ENCODE data around the gene KRTAP1-1. TPM values are rescaled to one million over a fixed set of nuclear protein-coding genes. Genes with fewer than 3 reads are reported as not detected.
"Not testable (repeated sequence)": the region's sequence is repeated elsewhere in the genome, so short reads cannot be mapped to it uniquely, and the experiment has no call there.

Gene KRTAP1-1
- total and polyA plus RNA-seq, 2 donors, result not detected

DNA sequence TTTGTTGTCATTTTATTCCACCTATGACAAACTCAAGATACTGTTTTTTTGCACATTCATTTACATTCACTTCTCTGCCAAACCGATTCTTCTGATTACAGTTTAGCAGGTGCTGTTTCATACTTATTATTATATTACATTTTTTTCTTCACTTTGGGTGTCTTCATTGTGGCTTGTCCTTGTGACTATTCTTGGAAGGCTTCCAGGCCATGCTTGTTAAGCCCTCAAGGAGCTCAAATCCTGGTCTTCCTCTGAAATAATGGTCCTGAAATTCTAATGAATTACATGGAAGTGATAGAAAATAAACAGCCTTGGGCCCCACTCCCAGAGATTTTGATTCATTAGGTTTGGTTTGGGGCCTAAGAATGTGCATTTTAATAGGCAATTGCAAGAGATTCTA, 23.1 kb upstream of the KRTAP1-1 start:
- Histone ChIP-seq H3K4me3 (ENCODE audit: low read depth, low read length) (no peak overlapping the region), H3K4me1 (ENCODE audit: insufficient read depth) (no peaks in the 10 kb centered on the region), H3K27ac (ENCODE audit: low read depth) (no peak overlapping the region), H3K36me3 (ENCODE audit: insufficient read depth) (no peaks in the 10 kb centered on the region)
- 85% methylated on average over 1 of the region's 1 CpG for WGBS
- no peak for DNase-seq (ENCODE audit: extremely low spot score)

DNA sequence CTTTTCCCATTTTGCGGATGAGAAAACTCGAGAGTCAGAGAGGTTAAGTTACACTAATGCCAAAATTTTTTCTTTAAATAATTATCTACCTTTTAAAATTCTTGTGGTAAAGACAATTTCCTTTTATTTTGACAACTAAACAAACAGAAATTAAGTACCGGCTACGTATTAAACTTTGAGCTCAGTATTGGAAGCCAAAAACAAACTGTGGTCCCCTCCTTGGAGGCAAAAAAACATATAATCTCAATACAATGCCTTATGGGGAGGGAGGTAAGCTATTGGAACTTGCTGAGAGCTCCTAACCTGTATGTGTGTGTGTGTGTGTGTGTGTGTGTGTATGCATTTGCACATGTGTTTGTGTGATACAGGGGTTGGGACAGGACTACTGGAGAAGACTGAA, 22.2 kb upstream of the KRTAP1-1 start:
- 71% methylated on average over 4 of the region's 4 CpGs for WGBS
- H3K4me1 ChIP-seq (ENCODE audit: insufficient read depth), result no peaks in the 10 kb centered on the region
- no peak for DNase-seq (ENCODE audit: extremely low spot score)
- no peaks in the 10 kb centered on the region for H3K36me3 ChIP-seq (ENCODE audit: insufficient read depth)
- no peak overlapping the region for H3K4me3 ChIP-seq (ENCODE audit: low read depth, low read length)
- H3K27ac ChIP-seq (ENCODE audit: low read depth), result no peak overlapping the region

DNA sequence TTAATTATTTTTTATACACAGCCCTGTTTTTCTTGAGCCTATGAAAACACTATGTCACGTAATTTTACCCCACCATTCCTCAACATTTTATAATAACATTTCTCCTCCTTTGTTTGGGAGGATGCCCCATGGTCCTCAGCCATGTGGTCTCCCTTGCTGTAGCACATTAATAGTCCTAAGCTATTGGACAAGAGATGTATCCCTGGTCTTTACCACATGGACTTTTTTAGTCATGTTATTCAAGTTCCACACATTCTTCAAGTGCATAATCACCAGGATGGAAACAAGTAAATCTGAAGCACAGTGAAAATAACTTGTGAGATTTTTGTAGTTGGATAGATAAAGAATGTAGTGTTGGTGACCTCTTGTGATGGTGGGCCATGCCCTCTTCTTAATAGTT, 20.7 kb upstream of the KRTAP1-1 start:
- WGBS, result 65% methylated on average over 1 of the region's 1 CpG
- Histone ChIP-seq H3K36me3 (ENCODE audit: insufficient read depth) (no peaks in the 10 kb centered on the region), H3K27ac (ENCODE audit: low read depth) (no peak overlapping the region), H3K4me1 (ENCODE audit: insufficient read depth) (no peaks in the 10 kb centered on the region), H3K4me3 (ENCODE audit: low read depth, low read length) (no peak overlapping the region)
- no peak for DNase-seq (ENCODE audit: extremely low spot score)

DNA sequence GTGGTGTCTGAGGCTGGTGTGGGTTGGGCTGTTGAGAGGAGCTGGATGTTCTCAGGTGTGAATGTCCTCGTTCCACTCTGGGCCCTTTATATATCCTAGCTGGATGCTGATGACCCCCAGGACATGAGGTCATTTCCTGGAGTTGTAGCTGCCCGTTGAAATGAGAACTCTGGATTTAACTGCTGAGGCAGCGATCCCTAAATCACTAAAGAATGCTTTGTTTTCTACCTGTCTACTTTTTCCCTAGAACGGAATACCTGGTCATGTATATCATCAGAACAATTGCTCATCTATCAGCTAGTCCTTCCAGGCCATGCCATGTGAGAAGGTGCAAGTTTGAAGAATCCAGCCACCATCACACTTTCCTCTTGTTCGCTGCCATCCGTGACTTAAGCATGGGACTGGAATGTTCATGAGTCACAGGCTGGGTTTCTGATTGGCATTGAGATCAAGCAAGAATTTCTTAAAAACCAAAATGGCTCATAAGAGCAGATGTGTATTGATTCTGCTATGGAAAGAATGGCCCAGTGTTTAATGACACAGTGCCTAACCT, 18.9 kb upstream of the KRTAP1-1 start, which contains the start of gene KRTAP2-3:
TSS of gene KRTAP2-3 (minus strand) at position 63 of the 553 bp plus-strand sequence. CDS start 64 bp downstream, outside the sequence.
- 66% methylated on average over 6 of the region's 6 CpGs for WGBS
- no peaks in the 10 kb centered on the region for H3K4me1 ChIP-seq (ENCODE audit: insufficient read depth)
- H3K36me3 ChIP-seq (ENCODE audit: insufficient read depth), result no peaks in the 10 kb centered on the region
- H3K4me3 ChIP-seq (ENCODE audit: low read depth, low read length), result no peak within 1 kb of the TSS
- no peak within 1 kb of the TSS for H3K27ac ChIP-seq (ENCODE audit: low read depth)
- DNase-seq (ENCODE audit: extremely low spot score), result no peak

DNA sequence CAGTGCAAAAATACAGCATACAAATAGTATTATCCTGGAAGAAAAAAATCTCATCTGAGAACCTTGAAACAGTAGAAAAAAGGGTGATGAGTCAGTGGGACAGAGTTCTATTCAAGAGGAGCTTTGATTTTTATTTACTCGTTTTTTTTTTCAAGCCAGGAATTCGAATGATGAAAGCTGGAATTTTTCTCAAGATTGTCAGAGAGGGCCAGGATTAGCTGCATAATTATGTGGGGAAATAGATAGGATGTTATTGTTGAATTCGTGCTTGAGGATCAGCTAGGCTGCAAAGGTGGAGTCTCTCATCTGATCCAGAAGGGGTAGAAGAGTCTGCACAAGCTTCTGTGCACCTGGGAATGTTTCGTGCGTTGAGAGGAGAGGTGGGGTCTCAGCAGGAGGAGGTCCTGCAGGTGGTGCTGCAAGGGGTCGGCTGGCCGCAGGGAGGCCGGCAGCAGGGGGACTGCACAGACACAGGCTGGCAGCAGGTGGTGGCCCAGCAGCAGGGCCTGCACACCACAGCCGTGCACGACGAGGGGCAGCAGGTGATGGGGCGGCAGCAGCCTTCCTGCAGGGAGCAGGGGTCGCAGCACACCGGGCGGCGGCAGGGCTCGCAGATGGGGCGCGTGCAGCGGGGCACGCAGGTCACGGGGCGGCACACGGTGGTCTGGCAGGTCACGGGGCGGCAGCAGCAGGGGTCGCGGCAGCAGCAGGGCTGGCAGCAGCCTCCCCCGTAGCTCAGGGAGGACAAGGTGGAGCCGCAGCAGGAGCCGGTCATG, 18.2 kb upstream of the KRTAP1-1 start:
- DNase-seq (ENCODE audit: extremely low spot score); H3K4me3 ChIP-seq (ENCODE audit: low read depth, low read length); H3K4me1 ChIP-seq (ENCODE audit: insufficient read depth); H3K27ac ChIP-seq (ENCODE audit: low read depth); H3K36me3 ChIP-seq (ENCODE audit: insufficient read depth): not testable (repeated sequence)
- WGBS, result 22% methylated on average over 11 of the region's 31 CpGs

DNA sequence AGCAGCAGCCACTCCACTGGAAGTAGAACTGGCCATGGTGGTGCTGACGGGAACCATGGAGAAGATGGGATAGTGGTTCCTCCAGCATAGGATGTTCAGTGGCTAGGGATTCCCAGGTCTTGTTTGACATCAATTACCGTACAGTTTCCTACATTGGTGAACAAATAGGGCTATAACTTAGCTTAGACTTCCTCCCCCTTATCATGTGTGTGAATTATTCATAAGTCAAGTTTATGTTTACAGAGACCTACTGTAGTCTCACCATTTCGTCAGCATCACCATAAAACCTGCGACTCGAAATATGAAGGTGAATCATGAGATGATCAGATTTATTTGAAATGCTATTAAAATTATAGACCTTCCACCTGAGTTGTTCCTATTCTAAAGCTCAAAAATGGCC, 17.5 kb upstream of the KRTAP1-1 start:
- no peak for DNase-seq (ENCODE audit: extremely low spot score)
- H3K4me1 ChIP-seq (ENCODE audit: insufficient read depth), result no peaks in the 10 kb centered on the region
- H3K4me3 ChIP-seq (ENCODE audit: low read depth, low read length), result no peak overlapping the region
- H3K27ac ChIP-seq (ENCODE audit: low read depth), result no peak overlapping the region
- 81% methylated on average over 5 of the region's 5 CpGs for WGBS
- H3K36me3 ChIP-seq (ENCODE audit: insufficient read depth), result no peaks in the 10 kb centered on the region

DNA sequence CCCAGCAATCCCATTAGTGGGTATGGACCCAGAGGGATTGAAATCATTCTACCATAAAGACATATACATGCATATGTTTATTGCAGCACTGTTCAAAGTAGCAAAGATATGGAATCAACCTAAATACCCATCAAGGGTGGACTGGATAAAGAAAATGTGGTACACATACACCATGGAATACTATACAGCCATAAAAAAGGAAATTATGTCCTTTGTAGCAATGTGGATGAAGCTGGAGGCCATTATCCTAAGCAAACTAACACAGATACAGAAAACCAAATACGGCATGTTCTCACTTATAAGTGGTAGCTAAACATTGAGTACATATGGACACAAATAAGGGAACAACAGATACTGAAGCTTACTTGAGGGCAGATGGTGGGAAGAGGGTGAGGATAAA, 16.3 kb upstream of the KRTAP1-1 start:
- H3K27ac ChIP-seq (ENCODE audit: low read depth), result no peak overlapping the region
- no peak overlapping the region for H3K4me3 ChIP-seq (ENCODE audit: low read depth, low read length)
- no peaks in the 10 kb centered on the region for H3K4me1 ChIP-seq (ENCODE audit: insufficient read depth)
- no peak for DNase-seq (ENCODE audit: extremely low spot score)
- no peaks in the 10 kb centered on the region for H3K36me3 ChIP-seq (ENCODE audit: insufficient read depth)
- 96% methylated on average over 1 of the region's 1 CpG for WGBS

DNA sequence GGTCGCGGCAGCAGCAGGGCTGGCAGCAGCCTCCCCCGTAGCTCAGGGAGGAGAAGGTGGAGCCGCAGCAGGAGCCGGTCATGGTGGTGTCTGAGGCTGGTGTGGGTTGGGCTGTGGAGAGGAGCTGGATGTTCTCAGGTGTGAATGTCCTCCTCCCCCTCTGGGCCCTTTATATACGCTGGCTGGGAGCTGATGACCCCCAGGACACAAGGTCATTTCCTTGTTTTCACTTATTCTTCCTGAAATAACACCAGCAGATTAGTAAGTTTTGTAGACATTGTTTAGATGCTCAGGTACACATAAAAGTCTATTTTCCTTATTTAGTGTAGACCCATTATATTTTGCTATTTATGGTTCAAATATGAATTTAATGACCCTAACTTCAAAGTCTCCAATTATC, 13.9 kb upstream of the KRTAP1-1 start, which contains the start of gene KRTAP2-2:
TSS of gene KRTAP2-2 (minus strand) at position 101 of the 400 bp plus-strand sequence. CDS start at position 82, 19 bp downstream.
- DNase-seq (ENCODE audit: extremely low spot score); H3K27ac ChIP-seq (ENCODE audit: low read depth); H3K4me3 ChIP-seq (ENCODE audit: low read depth, low read length); H3K36me3 ChIP-seq (ENCODE audit: insufficient read depth); H3K4me1 ChIP-seq (ENCODE audit: insufficient read depth): not testable (repeated sequence)
- WGBS, result 60% methylated on average over 1 of the region's 6 CpGs

DNA sequence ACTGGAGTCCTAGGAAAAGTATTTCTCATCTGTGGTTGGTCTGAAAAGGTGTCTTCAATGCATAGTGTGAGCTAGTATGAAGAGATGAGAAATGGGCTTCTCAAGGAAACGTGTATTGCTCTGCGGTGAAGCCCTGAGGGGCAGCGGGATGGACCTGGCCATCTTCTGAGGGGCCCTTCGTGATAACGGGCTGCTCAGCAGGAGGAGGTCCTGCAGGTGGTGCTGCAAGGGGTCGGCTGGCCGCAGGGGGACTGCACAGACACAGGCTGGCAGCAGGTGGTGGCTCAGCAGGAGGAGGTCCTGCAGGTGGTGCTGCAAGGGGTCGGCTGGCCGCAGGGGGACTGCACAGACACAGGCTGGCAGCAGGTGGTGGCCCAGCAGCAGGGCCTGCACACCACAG, 13.3 kb upstream of the KRTAP1-1 start:
- not testable (repeated sequence) for DNase-seq (ENCODE audit: extremely low spot score); H3K4me1 ChIP-seq (ENCODE audit: insufficient read depth); H3K27ac ChIP-seq (ENCODE audit: low read depth); H3K4me3 ChIP-seq (ENCODE audit: low read depth, low read length); H3K36me3 ChIP-seq (ENCODE audit: insufficient read depth)
- 81% methylated on average over 9 of the region's 9 CpGs for WGBS

DNA sequence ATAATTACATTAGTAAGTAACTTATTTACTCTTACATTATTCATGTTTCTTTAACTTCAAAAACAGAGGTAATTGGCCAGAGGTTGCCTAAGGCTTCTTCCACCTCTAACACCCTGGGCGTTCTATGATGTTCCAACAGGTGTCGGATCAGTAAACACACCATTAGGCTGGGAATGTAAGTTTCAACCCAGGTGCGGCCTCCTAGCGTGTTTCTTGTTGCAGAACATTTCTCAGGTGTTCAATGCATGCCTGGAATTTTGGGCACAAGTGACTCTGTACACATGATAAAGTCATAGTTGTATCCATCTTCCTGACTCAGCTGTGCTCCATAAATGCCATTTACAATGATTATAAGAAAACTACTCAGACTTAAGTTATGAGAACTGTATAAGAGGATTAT, 12.8 kb upstream of the KRTAP1-1 start:
- Histone ChIP-seq H3K4me3 (ENCODE audit: low read depth, low read length) (no peak overlapping the region), H3K27ac (ENCODE audit: low read depth) (no peak overlapping the region), H3K4me1 (ENCODE audit: insufficient read depth) (no peaks in the 10 kb centered on the region), H3K36me3 (ENCODE audit: insufficient read depth) (no peaks in the 10 kb centered on the region)
- WGBS, result 88% methylated on average over 4 of the region's 4 CpGs
- DNase-seq (ENCODE audit: extremely low spot score), result no peak

DNA sequence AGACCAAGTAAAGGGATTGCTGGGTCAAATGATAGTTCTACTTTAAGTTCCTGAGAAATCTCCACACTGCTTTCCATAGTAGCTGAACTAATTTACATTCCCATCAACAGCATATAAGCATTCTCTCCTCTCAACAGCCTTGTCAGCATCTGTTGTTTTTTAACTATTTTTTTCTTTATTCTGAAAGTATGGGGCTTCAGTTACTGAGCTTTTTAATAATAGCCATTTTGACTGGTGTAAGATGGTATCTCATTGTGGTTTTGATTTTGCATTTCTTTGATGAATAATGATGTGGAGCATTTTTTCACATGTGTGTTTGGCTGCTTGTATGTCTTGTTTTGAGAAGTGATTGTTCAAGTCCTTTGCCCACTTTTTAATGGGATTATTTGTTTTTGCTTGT, 11.3 kb upstream of the KRTAP1-1 start:
- Histone ChIP-seq H3K36me3 (ENCODE audit: insufficient read depth) (no peaks in the 10 kb centered on the region), H3K4me1 (ENCODE audit: insufficient read depth) (no peaks in the 10 kb centered on the region), H3K4me3 (ENCODE audit: low read depth, low read length) (no peak overlapping the region), H3K27ac (ENCODE audit: low read depth) (no peak overlapping the region)
- DNase-seq (ENCODE audit: extremely low spot score), result no peak

DNA sequence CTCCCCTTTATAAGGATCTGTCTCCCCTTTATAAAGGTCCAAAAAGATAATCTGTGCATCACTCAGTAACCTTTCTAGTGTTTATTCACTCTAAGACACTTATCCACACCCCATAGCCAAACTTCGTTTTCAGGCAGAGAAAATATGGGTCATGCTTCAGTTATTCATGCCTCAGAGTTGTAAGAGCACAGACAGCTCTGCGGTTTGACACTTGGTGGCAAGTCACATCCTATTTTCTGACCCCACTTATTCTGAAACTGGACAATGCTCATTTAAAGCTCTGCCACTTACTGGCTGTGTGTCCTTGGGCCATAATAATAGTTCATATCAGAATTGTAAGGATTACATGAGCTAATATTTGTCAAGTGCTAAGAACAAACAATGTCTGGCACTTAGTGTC, 7.9 kb upstream of the KRTAP1-1 start:
- no peak for DNase-seq (ENCODE audit: extremely low spot score)
- H3K27ac ChIP-seq (ENCODE audit: low read depth), result no peak overlapping the region
- no peak overlapping the region for H3K4me3 ChIP-seq (ENCODE audit: low read depth, low read length)
- H3K4me1 ChIP-seq (ENCODE audit: insufficient read depth), result no peaks in the 10 kb centered on the region
- 49% methylated on average over 2 of the region's 2 CpGs for WGBS
- no peaks in the 10 kb centered on the region for H3K36me3 ChIP-seq (ENCODE audit: insufficient read depth)

DNA sequence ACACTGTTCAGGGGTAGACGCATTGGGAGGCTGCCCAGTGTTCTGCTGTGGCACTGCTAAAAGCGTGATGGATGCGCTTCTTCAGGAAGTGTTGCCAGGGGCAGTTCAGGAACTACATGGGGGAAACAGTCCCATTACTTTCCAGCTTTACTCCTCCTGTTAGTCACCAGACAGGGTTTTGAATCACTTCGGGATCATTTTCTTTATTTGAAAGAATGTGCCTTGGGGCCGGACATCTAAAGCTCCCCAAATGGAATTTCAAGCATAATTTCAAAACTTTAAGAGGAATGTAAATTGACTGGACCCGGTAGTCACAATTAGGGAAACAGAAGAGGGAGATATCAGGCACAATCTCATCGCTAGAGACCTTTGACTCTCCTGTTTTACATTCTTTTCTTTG, 7.2 kb upstream of the KRTAP1-1 start:
- no peak overlapping the region for H3K27ac ChIP-seq (ENCODE audit: low read depth)
- 52% methylated on average over 7 of the region's 7 CpGs for WGBS
- no peaks in the 10 kb centered on the region for H3K4me1 ChIP-seq (ENCODE audit: insufficient read depth)
- H3K36me3 ChIP-seq (ENCODE audit: insufficient read depth), result no peaks in the 10 kb centered on the region
- H3K4me3 ChIP-seq (ENCODE audit: low read depth, low read length), result no peak overlapping the region
- no peak for DNase-seq (ENCODE audit: extremely low spot score)

DNA sequence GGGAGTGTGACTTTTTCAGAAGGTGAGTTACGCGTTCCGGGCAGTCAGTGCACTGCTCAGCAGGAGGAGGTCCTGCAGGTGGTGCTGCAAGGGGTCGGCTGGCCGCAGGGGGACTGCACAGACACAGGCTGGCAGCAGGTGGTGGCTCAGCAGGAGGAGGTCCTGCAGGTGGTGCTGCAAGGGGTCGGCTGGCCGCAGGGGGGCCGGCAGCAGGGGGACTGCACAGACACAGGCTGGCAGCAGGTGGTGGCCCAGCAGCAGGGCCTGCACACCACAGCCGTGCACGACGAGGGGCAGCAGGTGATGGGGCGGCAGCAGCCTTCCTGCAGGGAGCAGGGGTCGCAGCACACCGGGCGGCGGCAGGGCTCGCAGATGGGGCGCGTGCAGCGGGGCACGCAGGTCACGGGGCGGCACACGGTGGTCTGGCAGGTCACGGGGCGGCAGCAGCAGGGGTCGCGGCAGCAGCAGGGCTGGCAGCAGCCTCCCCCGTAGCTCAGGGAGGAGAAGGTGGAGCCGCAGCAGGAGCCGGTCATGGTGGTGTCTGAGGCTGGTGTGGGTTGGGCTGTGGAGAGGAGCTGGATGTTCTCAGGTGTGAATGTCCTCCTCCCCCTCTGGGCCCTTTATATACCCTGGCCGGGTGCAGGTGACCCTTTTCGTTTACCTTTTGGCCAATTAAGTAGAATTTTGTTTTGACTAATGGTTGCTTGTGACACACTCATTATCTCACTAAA, 5.7 kb upstream of the KRTAP1-1 start, which contains the start of gene KRTAP2-1:
TSS of gene KRTAP2-1 (minus strand) at position 582 of the 731 bp plus-strand sequence. CDS start at position 533, 49 bp downstream.
- WGBS, result 53% methylated on average over 10 of the region's 33 CpGs
- H3K36me3 ChIP-seq (ENCODE audit: insufficient read depth); H3K27ac ChIP-seq (ENCODE audit: low read depth); DNase-seq (ENCODE audit: extremely low spot score); H3K4me3 ChIP-seq (ENCODE audit: low read depth, low read length); H3K4me1 ChIP-seq (ENCODE audit: insufficient read depth): not testable (repeated sequence)
